GM19395 (cell line): Measurements from ENCODE around the gene GRIP1.

Source experiments
- ATAC-seq: cut with Tn5 transposase; IDR thresholded peaks from one replicate; pipeline ENCODE4 v1.9.1; 2021; ENCODE audit warnings: mild to moderate bottlenecking, moderate library complexity; ENCODE audit not compliant: unreplicated experiment

GRIP1 gene

GRCh38 chr12:66482351-66483203 is 196.3 kb downstream of the GRIP1 start:
- ATAC-seq, result no peak

- ATAC-seq, result no peak
These were observed 210.9 kb downstream of the GRIP1 start for GRCh38 chr12:66467932-66468331.

GRCh38 chr12:66461331-66461730 is 217.5 kb downstream of the GRIP1 start:
- ATAC-seq, result no peak

- no peak for ATAC-seq
These were observed 218.9 kb downstream of the GRIP1 start for GRCh38 chr12:66459944-66460482.

GRCh38 chr12:66456612-66457011 is 222.3 kb downstream of the GRIP1 start:
- no peak for ATAC-seq

GRCh38 chr12:66453844-66454243 is 225.0 kb downstream of the GRIP1 start:
- ATAC-seq, result peak; percentile 86

GRCh38 chr12:66453120-66453519 is 225.8 kb downstream of the GRIP1 start:
- no peak for ATAC-seq

- no peak for ATAC-seq
These were observed 229.3 kb downstream of the GRIP1 start for GRCh38 chr12:66449531-66449930.

GRCh38 chr12:66447643-66448042 is 231.2 kb downstream of the GRIP1 start:
- ATAC-seq, result no peak

GRCh38 chr12:66446276-66446675 is 232.6 kb downstream of the GRIP1 start:
- no peak for ATAC-seq

GRCh38 chr12:66441905-66442559 is 236.8 kb downstream of the GRIP1 start:
- ATAC-seq, result no peak

- no peak for ATAC-seq
These were observed 240.3 kb downstream of the GRIP1 start for GRCh38 chr12:66438601-66439000.

- no peak for ATAC-seq
These were observed 248.8 kb downstream of the GRIP1 start for GRCh38 chr12:66430106-66430505.

- no peak for ATAC-seq
These were observed 250.0 kb downstream of the GRIP1 start for GRCh38 chr12:66428870-66429269.

GRCh38 chr12:66428261-66428660 is 250.6 kb downstream of the GRIP1 start:
- no peak for ATAC-seq

- no peak for ATAC-seq
These were observed 252.2 kb downstream of the GRIP1 start for GRCh38 chr12:66426696-66427095.

GRCh38 chr12:66423266-66423665 is 255.6 kb downstream of the GRIP1 start:
- no peak for ATAC-seq

- ATAC-seq, result no peak
These were observed 260.0 kb downstream of the GRIP1 start for GRCh38 chr12:66418908-66419307.

GRCh38 chr12:66417217-66417616 is 261.7 kb downstream of the GRIP1 start:
- ATAC-seq, result no peak

GRCh38 chr12:66409195-66409871 is 269.5 kb downstream of the GRIP1 start:
- peak; percentile 70 for ATAC-seq

GRCh38 chr12:66405395-66405794 is 273.5 kb downstream of the GRIP1 start:
- ATAC-seq, result no peak
